HG03064 (cell line): ENCODE results near the gene ADGRD1.

ENCODE experiments used
- ATAC-seq: cut with Tn5 transposase; IDR thresholded peaks from one replicate; pipeline ENCODE4 v1.9.1; 2021; ENCODE audit warnings: low read depth; ENCODE audit not compliant: unreplicated experiment

ADGRD1 gene

DNA sequence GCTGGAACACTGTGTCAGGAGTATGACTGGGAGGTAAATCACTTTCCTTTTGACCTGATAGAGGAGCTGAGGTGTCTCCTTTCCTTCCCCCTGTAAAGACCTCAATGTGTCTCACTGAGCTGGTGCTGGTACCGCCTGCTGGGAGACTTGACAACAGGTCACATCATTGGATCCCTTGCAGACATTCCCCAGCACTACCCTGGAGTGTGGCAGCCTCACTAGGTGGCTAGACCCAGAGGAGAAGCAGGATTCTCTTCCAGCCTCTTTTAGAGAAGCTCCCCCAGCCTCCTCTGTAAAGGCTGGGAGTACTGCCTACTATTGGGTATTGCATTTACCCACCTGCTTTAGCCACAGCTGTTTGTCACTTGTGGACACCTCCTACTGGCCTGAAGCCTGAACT lies 223.9 kb downstream of the ADGRD1 start:
- ATAC-seq = no peak

DNA sequence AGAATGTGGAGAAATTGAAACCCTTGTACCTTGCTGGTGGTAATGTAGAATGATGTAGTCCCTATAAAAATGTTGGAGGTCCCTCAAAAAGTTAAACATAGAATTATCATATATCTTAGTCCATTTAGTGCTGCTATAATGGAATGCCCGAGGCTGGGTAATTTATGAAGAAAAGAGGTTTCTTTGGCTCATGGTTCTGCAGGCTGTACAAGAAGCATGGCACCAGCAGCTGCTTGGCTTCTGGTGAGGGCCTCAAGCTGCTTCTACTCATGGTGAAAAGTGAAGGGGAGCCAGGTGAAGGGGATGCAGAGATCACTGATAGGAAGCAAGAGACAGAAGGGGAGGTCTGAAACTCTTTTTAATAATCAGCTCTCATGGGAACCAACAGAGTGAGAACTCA lies 233.9 kb downstream of the ADGRD1 start:
- ATAC-seq = no peak

DNA sequence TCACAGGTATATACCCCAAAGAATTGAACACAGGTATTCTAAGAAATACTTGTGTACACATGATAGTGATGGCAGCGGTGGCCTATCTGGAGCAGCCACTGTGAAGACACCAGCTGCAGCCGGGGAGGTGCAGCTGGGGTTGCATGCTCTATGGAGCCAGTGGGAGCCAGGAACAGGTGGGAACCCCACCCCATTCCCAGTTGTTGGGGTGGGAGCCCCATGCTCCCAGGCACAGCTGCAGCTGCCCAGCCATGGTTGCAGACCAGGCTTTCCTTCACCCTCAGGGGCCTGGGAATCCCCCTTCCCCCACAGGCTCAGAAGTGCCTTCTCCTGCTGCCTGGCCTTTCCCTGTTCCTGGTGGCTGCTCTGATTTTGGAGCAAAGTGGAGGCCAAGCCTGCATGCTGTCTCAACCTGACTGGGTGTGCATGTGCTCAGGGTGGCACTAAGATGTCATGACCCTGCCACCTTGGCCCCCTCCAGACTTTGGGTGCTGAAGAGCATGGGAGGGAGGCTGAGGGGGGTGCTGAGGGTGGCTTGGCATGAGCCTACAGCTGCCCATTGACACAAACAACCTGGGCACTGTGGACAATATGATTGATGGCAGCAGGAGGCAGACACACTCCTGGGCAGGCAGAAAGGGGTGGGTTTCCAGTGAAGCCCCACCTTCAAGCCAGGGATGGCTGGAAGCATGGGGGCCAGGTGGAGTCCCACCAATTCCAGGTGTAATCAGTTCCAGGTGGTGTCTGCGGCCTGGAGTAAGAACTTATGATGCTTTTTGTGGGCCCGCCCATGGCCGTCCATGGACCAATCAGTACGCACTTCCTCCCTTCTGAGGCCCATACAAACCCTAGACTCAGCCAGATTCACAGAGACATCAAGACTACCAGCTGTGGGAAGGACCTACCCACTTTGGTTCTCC lies 234.7 kb downstream of the ADGRD1 start:
- ATAC-seq = no peak

- ATAC-seq = no peak
Observed at GRCh38 chr12:131189781-131190180, 236.1 kb downstream of the ADGRD1 start.

DNA sequence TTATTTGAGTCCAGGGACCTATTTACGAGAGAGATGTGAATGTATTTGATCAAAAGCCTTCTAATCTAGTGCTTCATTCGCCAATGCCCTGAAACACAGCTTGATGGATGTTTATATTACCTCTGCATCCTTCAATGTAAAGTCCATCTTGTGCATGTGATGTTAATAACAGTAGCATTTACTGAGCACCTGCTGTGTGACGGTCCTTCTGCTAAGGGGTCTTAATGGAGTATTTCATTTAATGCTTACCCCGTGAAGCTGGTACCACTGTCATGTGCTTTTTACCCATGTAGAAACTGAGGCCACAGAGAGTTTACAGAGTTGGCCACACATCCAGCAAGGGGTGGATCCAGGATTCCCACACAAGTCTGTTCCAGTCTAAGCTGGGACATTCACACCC lies 237.3 kb downstream of the ADGRD1 start:
- no peak for ATAC-seq
